ENCODE data around the gene ZFP36L1. TPM values are rescaled to one million over a fixed set of nuclear protein-coding genes. Genes with fewer than 3 reads are reported as not detected.

Gene ZFP36L1
- total and polyA plus RNA-seq, 10 donors = 65.7 to 443 (median 305) TPM

- H3K9me3 ChIP-seq = no peaks in the 10 kb centered on the region
- intact Hi-C loops (cut with DNase I; ENCODE audit: low total_unique reads) = no loop called here
- H3K27ac ChIP-seq = peak overlapping the region in 1 of 8 donors; percentile 2
- TF ChIP-seq POLR2A (IDR thresholded peaks at IDR 0.05) (no peak), POLR2AphosphoS5 (IDR thresholded peaks at IDR 0.05) (no peak), CTCF (IDR thresholded peaks at IDR 0.05 in 8 of 11, conservative IDR thresholded peaks at IDR 0.05 in 3 of 11) (no peak)
- no peak overlapping the region for H3K4me3 ChIP-seq
- no peak for DNase-seq
- H3K4me1 ChIP-seq = peaks cover 40 to 88% (median 59%) of the 10 kb centered on the region in 6 donors
- no peaks in the 10 kb centered on the region for H3K36me3 ChIP-seq
- WGBS, 5 donors = 91 to 96% (median 95%) methylated on average over 8 of the region's 8 CpGs
- no peaks in the 10 kb centered on the region for H3K27me3 ChIP-seq (replicated peaks in 1 of 7)
Measured at GRCh38 chr14:68810173-68811153, 17.6 kb upstream of the ZFP36L1 start.

GRCh38 chr14:68809524-68809923, 16.7 kb upstream of the ZFP36L1 start:
- Histone ChIP-seq H3K9me3 (peaks cover 0 to 5% (median 0%) of the 10 kb centered on the region in 8 donors), H3K4me1 (peaks cover 30 to 88% (median 53%) of the 10 kb centered on the region in 6 donors), H3K27ac (peak overlapping the region in 1 of 8 donors; percentile 85), H3K36me3 (no peaks in the 10 kb centered on the region), H3K27me3 (replicated peaks in 1 of 7) (no peaks in the 10 kb centered on the region), H3K4me3 (no peak overlapping the region)
- intact Hi-C loops (cut with DNase I; ENCODE audit: low total_unique reads) = no loop called here
- no peak for TF ChIP-seq POLR2AphosphoS5 (IDR thresholded peaks at IDR 0.05)
- no peak for TF ChIP-seq POLR2A (IDR thresholded peaks at IDR 0.05)
- TF ChIP-seq CTCF (IDR thresholded peaks at IDR 0.05 in 8 of 11, conservative IDR thresholded peaks at IDR 0.05 in 3 of 11) = no peak
- WGBS, 5 donors = 95 to 99% (median 97%) methylated on average over 4 of the region's 4 CpGs
- DNase-seq = peak; percentile 47

GRCh38 chr14:68808696-68809480, 16.0 kb upstream of the ZFP36L1 start:
- Histone ChIP-seq H3K27ac (peak overlapping the region in 4 of 8 donors; percentile 16 to 85 (median 16)), H3K4me1 (peaks cover 24 to 82% (median 47%) of the 10 kb centered on the region in 6 donors), H3K4me3 (no peak overlapping the region), H3K9me3 (peaks cover 0 to 11% (median 0%) of the 10 kb centered on the region in 8 donors), H3K36me3 (no peaks in the 10 kb centered on the region), H3K27me3 (replicated peaks in 1 of 7) (no peaks in the 10 kb centered on the region)
- TF ChIP-seq POLR2A (IDR thresholded peaks at IDR 0.05) (no peak), CTCF (IDR thresholded peaks at IDR 0.05 in 8 of 11, conservative IDR thresholded peaks at IDR 0.05 in 3 of 11) (no peak), POLR2AphosphoS5 (IDR thresholded peaks at IDR 0.05) (no peak)
- 77 to 94% (median 91%) methylated on average over 5 to 7 of the region's 7 CpGs for WGBS, 5 donors
- DNase-seq = peak; percentile 71
- intact Hi-C loops (cut with DNase I; ENCODE audit: low total_unique reads) = no loop called here

Data from spleen (tissue), 11 donors.